Right atrium auricular region (tissue), 2 donors: ENCODE data around the gene SLC66A2. TPM values are rescaled to one million over a fixed set of nuclear protein-coding genes. Genes with fewer than 3 reads are reported as not detected.

ENCODE experiments used
- DNase-seq: peaks from one replicate; pipeline ENCODE4 v3.0.0-alpha.2; 2019; ENCODE audit warnings: low spot score
- H3K27ac ChIP-seq, 2 donors: fragments of 200-600 bp; sonication (generic); 1 replicate in 1 of 2; 2 replicates in 1 of 2; pipeline ENCODE4 v1.5.1; 2016 to 2019
- H3K27me3 ChIP-seq, 2 donors: fragments of 200-600 bp; sonication (generic); one replicate each; pipeline versions ENCODE4 v1.5.1 to v1.6.0; 2017 to 2019
- H3K36me3 ChIP-seq: fragments of 200-600 bp; sonication (generic); one replicate; pipeline ENCODE4 v1.5.1; 2016
- H3K4me1 ChIP-seq, 2 donors: fragments of 200-600 bp; sonication (generic); one replicate each; pipeline versions ENCODE4 v1.5.1 to v1.6.0; 2017 to 2019
- H3K4me3 ChIP-seq, 2 donors: fragments of 200-600 bp; sonication (generic); 1 replicate in 1 of 2; 2 replicates in 1 of 2; pipeline ENCODE4 v1.5.1; 2017 to 2019; ENCODE audit warnings: mild to moderate bottlenecking in 1 of 2, moderate library complexity in 1 of 2
- H3K9me3 ChIP-seq, 2 donors: fragments of 200-600 bp; sonication (generic); one replicate each; pipeline ENCODE4 v1.5.1; 2019
- total RNA-seq, 2 donors: library from RNA; depleted of rRNA; stranded (reverse); fragments of >200 nt; gene quantifications; one replicate each; pipeline ENCODE4 v1.1.0, GENCODE V29; 2016
- TF ChIP-seq, protein P1 (sequence below), 2 donors: fragments of 200-600 bp; sonication (generic); IDR thresholded peaks; one replicate each; pipeline ENCODE4 v1.5.1; 2019; ENCODE audit warnings: antibody characterized with exemption in 2 of 2

Gene SLC66A2
- total RNA-seq, 2 donors from 2014 or later: 21.4 to 22.9 TPM

DNA sequence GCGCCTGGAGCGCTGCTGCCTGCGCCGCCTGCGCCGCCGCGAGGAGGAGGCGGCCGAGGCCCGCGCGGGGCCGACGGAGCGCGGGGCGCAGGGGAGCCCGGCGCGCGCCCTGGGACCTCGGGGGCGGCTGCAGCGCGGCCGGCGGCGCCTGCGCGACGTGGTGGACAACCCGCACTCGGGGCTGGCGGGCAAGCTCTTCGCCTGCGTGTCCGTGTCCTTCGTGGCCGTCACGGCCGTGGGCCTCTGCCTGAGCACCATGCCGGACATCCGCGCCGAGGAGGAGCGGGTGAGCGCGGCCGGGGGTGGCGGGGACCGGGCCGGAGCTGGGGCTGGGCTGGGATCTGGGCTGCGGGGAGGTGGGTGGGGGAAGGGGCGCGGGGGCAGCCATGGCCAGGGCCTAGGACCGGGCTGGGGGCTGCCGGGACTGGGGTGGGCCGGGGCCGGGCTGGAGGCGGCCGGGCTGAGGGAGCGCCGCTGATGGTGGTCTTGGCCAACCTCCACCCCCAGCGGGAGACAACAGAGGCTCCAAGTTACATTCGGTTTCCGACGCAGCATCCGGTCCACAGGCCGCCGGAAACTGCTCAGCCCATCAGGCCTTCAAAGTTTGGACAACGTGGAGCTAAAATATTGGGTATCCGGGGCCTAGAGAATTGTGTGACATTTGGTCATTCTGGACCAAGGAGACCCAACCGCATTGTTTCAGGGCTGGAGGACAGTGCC, 87.3 kb downstream of the SLC66A2 start:
- H3K4me1 ChIP-seq: no peaks in the 10 kb centered on the region
- no peaks in the 10 kb centered on the region for H3K36me3 ChIP-seq
- no peak overlapping the region for H3K27ac ChIP-seq
- no peak for DNase-seq
- H3K4me3 ChIP-seq: no peak overlapping the region
- H3K9me3 ChIP-seq: no peaks in the 10 kb centered on the region
- H3K27me3 ChIP-seq: no peaks in the 10 kb centered on the region
- TF ChIP-seq, protein P1, sequence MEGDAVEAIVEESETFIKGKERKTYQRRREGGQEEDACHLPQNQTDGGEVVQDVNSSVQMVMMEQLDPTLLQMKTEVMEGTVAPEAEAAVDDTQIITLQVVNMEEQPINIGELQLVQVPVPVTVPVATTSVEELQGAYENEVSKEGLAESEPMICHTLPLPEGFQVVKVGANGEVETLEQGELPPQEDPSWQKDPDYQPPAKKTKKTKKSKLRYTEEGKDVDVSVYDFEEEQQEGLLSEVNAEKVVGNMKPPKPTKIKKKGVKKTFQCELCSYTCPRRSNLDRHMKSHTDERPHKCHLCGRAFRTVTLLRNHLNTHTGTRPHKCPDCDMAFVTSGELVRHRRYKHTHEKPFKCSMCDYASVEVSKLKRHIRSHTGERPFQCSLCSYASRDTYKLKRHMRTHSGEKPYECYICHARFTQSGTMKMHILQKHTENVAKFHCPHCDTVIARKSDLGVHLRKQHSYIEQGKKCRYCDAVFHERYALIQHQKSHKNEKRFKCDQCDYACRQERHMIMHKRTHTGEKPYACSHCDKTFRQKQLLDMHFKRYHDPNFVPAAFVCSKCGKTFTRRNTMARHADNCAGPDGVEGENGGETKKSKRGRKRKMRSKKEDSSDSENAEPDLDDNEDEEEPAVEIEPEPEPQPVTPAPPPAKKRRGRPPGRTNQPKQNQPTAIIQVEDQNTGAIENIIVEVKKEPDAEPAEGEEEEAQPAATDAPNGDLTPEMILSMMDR (IDR thresholded peaks at IDR 0.05): no peak

DNA sequence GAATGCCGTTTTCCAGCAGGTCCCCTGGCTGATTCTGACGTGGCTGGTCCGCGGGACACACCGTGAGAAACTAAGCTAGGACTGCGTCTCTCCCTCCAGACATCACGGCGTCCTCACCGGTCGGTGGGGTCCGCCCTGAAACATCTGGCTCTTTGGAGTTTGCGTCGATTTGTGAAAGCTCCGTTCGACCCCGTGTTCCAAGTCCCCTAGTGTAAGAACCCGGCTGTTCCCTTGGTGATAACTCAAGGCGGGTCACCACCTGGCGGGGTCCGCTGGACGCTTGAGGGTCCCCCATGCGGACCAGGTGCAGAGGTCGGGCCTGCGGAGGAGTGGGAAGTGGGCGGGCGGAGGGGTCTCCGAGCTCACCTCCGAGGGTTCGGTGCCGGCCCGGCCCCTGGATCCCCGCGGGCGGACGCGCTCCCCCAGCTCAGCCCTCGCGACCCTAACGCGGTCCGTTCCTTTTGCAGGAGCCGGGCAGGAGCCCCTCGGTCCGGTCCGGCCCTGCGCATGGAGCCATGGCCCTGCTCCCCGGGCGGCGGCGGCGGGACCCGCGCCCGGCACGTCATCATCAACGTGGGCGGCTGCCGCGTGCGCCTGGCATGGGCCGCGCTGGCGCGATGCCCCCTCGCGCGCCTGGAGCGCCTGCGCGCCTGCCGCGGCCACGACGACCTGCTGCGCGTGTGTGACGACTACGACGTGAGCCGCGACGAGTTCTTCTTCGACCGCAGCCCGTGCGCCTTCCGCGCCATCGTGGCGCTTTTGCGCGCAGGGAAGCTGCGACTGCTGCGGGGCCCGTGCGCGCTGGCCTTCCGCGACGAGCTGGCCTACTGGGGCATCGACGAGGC, 88.1 kb downstream of the SLC66A2 start:
- no peak for DNase-seq
- no peak overlapping the region for H3K27ac ChIP-seq
- no peaks in the 10 kb centered on the region for H3K36me3 ChIP-seq
- no peaks in the 10 kb centered on the region for H3K4me1 ChIP-seq
- no peaks in the 10 kb centered on the region for H3K27me3 ChIP-seq
- no peaks in the 10 kb centered on the region for H3K9me3 ChIP-seq
- no peak overlapping the region for H3K4me3 ChIP-seq
- TF ChIP-seq, protein P1 (IDR thresholded peaks at IDR 0.05): no peak

- Histone ChIP-seq H3K27ac (no peak overlapping the region), H3K4me3 (no peak overlapping the region), H3K4me1 (no peaks in the 10 kb centered on the region), H3K27me3 (no peaks in the 10 kb centered on the region), H3K9me3 (no peaks in the 10 kb centered on the region), H3K36me3 (no peaks in the 10 kb centered on the region)
- no peak for DNase-seq
- TF ChIP-seq, protein P1 (IDR thresholded peaks at IDR 0.05): no peak
Observed at GRCh38 chr18:79862562-79862961, 88.9 kb downstream of the SLC66A2 start.

DNA sequence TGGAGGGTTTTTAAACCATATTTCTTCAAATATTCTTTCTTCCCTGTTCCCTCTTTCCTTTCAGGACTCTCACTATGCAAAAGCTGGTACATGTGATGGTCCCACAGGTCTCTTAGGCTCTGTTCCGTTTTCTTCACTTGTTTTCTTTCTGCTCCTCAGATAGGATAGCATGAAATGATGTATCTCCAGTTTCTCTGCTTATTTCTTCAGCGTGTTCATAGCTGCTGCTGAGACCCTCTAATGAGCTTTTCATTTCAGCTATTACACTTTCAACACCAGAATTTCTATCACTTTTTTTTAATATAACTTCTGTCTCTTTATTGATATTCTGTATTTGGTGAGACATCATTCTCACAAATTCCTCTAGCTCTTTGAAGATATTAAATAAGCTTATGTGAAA, 89.8 kb downstream of the SLC66A2 start:
- TF ChIP-seq, protein P1 (IDR thresholded peaks at IDR 0.05): no peak
- Histone ChIP-seq H3K36me3 (no peaks in the 10 kb centered on the region), H3K27ac (no peak overlapping the region), H3K27me3 (no peaks in the 10 kb centered on the region), H3K9me3 (no peaks in the 10 kb centered on the region), H3K4me1 (peaks cover 0 to 1% of the 10 kb centered on the region in 2 donors), H3K4me3 (no peak overlapping the region)
- no peak for DNase-seq

GRCh38 chr18:79859314-79859713, 92.1 kb downstream of the SLC66A2 start:
- peak; percentile 42 for DNase-seq
- H3K27ac ChIP-seq: no peak overlapping the region
- no peaks in the 10 kb centered on the region for H3K36me3 ChIP-seq
- H3K4me3 ChIP-seq: no peak overlapping the region
- H3K9me3 ChIP-seq: no peaks in the 10 kb centered on the region
- TF ChIP-seq, protein P1 (IDR thresholded peaks at IDR 0.05): no peak
- no peaks in the 10 kb centered on the region for H3K27me3 ChIP-seq
- H3K4me1 ChIP-seq: peaks cover 0 to 5% of the 10 kb centered on the region in 2 donors
